IPS-20b (cell line): ENCODE measurements around the gene KCND1.

Experiments
- H3K27ac ChIP-seq: one replicate; pipeline ENCODE4 v1.5.1; 2013; ENCODE audit warnings: low read length
- H3K27me3 ChIP-seq: 2 replicates; pipeline ENCODE4 v1.6.1; 2013; ENCODE audit warnings: mild to moderate bottlenecking, low read length, inconsistent platforms; ENCODE audit not compliant: insufficient read depth
- H3K36me3 ChIP-seq: 2 replicates; pipeline ENCODE4 v1.6.1; 2013; ENCODE audit warnings: low read depth, mild to moderate bottlenecking, inconsistent platforms, low read length, moderate library complexity; ENCODE audit not compliant: insufficient read depth
- H3K4me1 ChIP-seq: 2 replicates; pipeline ENCODE4 v1.6.1; 2013; ENCODE audit warnings: mild to moderate bottlenecking, control low read depth, inconsistent platforms, low read length, moderate library complexity; ENCODE audit not compliant: insufficient read depth
- H3K4me3 ChIP-seq: 2 replicates; pipeline ENCODE4 v1.5.1; 2013; ENCODE audit warnings: mild to moderate bottlenecking, low read length, inconsistent platforms
- H3K9ac ChIP-seq: 2 replicates; pipeline ENCODE4 v1.6.1; 2013; ENCODE audit warnings: low read depth, mild to moderate bottlenecking, inconsistent platforms, low read length, moderate library complexity
- H3K9me3 ChIP-seq: 2 replicates; pipeline ENCODE4 v1.6.1; 2013; ENCODE audit warnings: mild to moderate bottlenecking, low read depth, low read length, inconsistent platforms; ENCODE audit not compliant: insufficient read depth

Gene KCND1

DNA sequence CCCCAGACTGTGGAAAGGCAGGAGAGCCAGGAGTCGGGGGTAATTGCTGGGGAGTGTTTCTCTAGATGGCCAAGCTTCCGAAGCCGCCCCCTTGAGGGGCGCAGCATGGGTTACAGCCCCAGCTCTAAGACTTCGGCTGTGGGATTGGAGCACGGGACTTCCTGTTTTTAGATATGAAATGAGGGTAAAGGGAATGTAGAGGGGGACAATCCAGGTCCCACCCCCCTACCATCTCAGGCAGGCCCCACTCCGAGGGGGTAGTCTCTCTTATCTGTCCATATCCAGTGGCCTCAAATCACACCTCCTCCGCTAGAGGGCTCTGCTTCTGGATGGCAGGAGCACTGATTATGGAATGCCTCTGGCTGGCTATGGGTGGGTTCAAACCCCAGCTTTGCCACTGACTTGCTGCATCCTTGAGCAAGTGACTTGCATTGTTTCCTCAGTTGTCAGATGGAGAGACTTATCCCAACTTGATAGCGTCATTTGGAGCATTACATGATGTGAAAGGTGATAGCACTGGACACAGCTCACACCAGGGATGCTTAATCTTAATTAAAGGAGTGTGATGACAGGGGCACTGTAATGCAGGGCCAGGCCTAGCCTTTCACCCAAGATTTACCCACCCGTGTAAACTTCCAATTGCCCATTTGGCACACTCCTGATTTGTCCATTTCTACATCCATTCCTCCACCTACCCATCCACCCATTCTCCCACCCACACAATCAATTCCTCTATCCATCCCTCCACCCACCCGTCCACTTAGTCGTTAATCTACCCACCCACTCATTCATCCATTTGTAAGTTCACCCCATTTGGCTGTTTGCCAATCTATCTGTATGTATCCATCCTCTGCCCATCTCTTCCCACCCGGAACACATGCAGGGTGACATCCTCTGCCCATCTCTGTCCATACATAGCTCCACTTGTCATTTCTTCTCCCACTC lies 848 bp upstream of the KCND1 start:
- H3K4me1 ChIP-seq: no peaks in the 10 kb centered on the region
- peak overlapping the region; percentile 74 for H3K4me3 ChIP-seq
- H3K27ac ChIP-seq: no peak overlapping the region
- H3K9me3 ChIP-seq: no peaks in the 10 kb centered on the region
- H3K9ac ChIP-seq: peak overlapping the region; percentile 74; the same call in 1 of the 2 replicates
- no peaks in the 10 kb centered on the region for H3K27me3 ChIP-seq
- H3K36me3 ChIP-seq: peaks cover 32% of the 10 kb centered on the region

DNA sequence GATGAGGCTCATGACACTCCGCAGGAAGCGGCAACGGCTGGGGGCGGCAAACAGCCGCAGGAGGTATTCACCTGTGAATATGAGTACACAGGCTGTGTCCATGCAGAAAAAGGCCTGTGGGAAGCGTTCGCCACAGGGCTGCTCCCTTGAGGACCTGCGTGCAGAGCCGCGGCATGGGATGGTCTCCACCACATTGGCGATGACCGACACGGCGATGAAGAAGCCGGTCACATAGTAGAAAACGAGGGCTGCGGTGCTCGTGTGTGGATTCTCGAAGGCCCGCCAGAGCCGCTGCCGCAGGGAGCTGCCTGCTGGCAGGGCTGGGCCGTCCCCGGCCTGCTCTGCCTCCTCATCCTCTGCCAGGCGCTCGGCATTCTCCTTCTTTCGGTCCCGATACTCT lies 2.2 kb downstream of the KCND1 start:
- H3K4me1 ChIP-seq: no peaks in the 10 kb centered on the region
- H3K4me3 ChIP-seq: no peak overlapping the region
- no peak overlapping the region for H3K9ac ChIP-seq
- H3K27me3 ChIP-seq: no peaks in the 10 kb centered on the region
- no peaks in the 10 kb centered on the region for H3K9me3 ChIP-seq
- H3K36me3 ChIP-seq: peaks cover 4% of the 10 kb centered on the region; the same call in 1 of the 2 replicates
- no peak overlapping the region for H3K27ac ChIP-seq

DNA sequence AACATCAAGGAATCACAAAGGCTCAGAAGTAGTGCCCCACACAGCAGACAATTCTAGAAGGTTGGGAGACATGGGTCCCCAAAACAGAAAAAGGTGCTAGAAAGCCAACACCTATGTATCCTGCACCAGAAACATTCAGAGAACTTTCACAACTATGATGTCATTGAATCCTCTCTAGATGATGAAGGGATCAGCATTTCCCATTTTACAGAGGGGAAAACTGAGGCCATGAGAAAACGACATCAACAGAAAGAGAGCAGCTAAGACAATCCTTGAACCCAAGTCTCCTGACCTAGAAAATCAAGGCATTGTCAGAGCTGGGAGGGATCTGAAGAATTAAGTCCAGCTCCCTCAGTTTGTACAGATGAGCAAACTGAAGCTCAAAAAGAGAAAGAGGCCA lies 3.3 kb downstream of the KCND1 start:
- Histone ChIP-seq H3K9me3 (no peaks in the 10 kb centered on the region), H3K4me1 (no peaks in the 10 kb centered on the region), H3K36me3 (no peaks in the 10 kb centered on the region; the same call in 1 of the 2 replicates), H3K27ac (no peak overlapping the region), H3K4me3 (no peak overlapping the region), H3K9ac (no peak overlapping the region), H3K27me3 (no peaks in the 10 kb centered on the region)

DNA sequence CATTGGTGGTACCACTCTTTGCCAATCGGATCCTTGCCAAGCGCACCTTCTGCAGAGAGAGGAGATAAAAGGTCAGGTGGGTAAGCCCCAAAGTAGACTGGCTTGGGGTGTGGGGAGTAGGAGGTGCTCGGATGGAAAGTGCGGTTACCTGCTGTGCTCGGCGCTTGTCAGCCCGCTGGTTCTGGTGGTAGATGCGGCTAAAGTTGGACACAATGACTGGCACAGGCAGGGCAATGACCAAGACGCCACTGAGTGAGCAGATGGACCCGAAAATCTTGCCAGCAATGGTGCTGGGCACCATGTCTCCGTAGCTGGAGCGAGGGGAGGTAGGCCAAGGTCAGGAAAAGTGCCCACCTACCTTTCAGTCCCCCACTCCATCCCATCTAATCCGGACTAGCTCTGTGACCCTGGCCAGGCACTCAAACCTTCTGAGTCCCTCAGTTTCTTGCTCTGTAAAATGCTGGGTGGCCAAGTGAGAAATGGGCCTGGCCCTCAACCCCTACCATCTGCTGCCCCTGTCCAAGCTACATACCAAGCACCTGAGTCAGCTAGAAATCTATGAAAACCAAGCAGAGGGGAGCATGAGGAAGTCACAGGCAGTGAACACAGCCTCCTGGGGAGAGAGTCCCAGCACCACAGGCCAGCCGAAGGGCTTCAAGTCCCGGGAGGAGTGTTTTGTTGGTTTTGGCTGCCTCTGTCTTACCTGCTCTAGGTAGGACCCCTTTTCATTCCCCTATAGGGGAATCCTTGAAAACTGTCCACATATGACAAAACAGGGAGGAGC lies 4.7 kb downstream of the KCND1 start:
- H3K36me3 ChIP-seq: no peaks in the 10 kb centered on the region; the same call in 1 of the 2 replicates
- H3K4me3 ChIP-seq: no peak overlapping the region
- H3K9me3 ChIP-seq: no peaks in the 10 kb centered on the region
- H3K27me3 ChIP-seq: no peaks in the 10 kb centered on the region
- no peaks in the 10 kb centered on the region for H3K4me1 ChIP-seq
- no peak overlapping the region for H3K9ac ChIP-seq
- H3K27ac ChIP-seq: no peak overlapping the region

DNA sequence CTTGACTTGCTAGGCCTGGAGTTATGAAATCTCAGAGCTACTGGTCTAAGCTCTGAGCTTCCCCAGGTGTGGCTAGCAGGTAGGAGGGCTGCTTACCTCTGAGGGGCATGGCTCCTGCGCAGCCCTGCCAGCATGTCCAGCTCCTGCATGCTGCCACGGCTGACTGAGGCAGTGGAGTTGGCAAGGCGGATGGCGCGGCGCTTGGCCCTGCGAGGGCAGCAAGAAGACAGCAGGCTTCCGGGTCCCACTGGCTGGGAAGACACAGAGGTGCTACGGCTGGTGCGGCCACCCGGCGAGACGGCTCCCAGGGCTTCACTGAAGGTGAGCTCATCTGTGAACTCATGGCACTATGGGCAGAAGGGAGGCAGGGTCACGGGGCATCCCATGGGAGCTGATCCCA lies 5.7 kb downstream of the KCND1 start:
- H3K4me3 ChIP-seq: no peak overlapping the region
- no peaks in the 10 kb centered on the region for H3K9me3 ChIP-seq
- H3K27me3 ChIP-seq: no peaks in the 10 kb centered on the region
- H3K9ac ChIP-seq: no peak overlapping the region
- H3K36me3 ChIP-seq: no peaks in the 10 kb centered on the region; the same call in 1 of the 2 replicates
- no peaks in the 10 kb centered on the region for H3K4me1 ChIP-seq
- H3K27ac ChIP-seq: no peak overlapping the region

DNA sequence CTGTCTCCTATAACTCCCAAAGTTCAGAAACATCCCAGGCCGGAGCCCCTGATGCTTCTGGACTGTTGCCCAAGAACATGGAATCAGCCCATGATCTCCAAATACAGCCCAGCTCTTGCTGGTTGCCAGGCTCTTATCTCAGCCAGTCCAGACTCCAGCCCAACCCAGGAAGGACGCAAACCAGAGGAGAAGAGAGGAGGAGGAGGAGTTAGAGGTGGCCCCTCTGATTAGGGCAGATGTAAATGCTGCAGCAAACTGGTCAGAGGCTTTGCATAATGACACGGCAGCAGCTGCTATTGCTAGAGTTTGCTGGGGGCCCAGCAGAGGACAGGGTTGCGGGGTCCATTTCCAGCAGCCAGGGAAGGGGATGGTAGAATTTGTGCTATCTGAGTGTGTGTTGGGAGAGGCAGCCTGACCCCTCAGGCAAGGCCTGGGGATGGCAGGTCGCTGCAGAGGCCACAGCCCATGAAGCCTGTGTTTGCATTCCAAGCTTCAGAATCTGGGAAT lies 10.0 kb downstream of the KCND1 start:
- H3K4me1 ChIP-seq: peaks cover under 1% of the 10 kb centered on the region; the same call in 1 of the 2 replicates
- no peak overlapping the region for H3K9ac ChIP-seq
- H3K36me3 ChIP-seq: no peaks in the 10 kb centered on the region; the same call in 1 of the 2 replicates
- no peak overlapping the region for H3K4me3 ChIP-seq
- H3K27me3 ChIP-seq: no peaks in the 10 kb centered on the region
- no peak overlapping the region for H3K27ac ChIP-seq
- H3K9me3 ChIP-seq: no peaks in the 10 kb centered on the region

DNA sequence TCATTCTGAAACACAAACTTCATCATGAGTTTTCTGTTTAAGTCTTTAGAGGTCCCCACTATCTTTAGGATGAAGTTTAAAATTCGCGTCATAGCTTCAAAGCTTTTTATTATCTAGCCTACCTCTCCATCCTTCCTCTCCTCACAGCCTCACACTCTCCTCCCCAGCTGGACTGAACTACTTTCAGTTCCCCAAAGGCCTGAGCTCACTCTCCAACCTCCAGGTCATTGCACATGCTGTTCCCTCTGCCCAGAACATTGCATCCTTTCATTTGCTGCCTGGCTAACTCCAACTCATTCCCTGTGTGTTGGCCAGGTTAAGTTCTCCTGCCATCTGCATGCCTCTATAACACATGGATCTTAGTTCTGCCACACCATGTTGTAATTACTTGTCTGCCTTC lies 11.4 kb downstream of the KCND1 start:
- Histone ChIP-seq H3K27me3 (no peaks in the 10 kb centered on the region), H3K27ac (no peak overlapping the region), H3K4me1 (peaks cover 7% of the 10 kb centered on the region; the same call in 1 of the 2 replicates), H3K4me3 (no peak overlapping the region), H3K36me3 (peaks cover 5% of the 10 kb centered on the region), H3K9me3 (no peaks in the 10 kb centered on the region), H3K9ac (no peak overlapping the region)

DNA sequence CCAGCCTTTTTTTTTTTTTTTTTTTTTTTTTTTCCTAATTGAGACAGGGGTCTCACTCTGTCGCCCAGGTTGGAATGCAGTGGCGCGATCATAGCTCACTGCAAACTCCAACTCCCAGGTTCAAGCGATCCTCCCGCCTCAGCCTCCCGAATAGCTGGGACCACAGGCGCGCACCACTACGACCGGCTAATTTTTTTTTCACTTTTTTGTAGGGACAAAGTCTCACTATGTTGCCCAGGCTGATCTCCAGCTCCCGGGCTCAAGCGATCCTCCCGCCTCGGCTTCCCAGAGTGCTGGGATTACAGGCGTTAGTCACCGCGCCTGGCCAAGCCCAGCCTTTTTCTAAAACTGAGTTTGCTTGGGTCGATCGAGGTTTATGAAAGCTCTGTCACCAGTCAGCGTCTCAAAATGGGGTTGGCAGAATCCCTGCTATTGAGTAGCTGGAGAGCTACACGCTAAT lies 13.0 kb downstream of the KCND1 start:
- Histone ChIP-seq H3K4me3 (peak overlapping the region; percentile 71), H3K4me1 (peaks cover 7% of the 10 kb centered on the region; the same call in 1 of the 2 replicates)

DNA sequence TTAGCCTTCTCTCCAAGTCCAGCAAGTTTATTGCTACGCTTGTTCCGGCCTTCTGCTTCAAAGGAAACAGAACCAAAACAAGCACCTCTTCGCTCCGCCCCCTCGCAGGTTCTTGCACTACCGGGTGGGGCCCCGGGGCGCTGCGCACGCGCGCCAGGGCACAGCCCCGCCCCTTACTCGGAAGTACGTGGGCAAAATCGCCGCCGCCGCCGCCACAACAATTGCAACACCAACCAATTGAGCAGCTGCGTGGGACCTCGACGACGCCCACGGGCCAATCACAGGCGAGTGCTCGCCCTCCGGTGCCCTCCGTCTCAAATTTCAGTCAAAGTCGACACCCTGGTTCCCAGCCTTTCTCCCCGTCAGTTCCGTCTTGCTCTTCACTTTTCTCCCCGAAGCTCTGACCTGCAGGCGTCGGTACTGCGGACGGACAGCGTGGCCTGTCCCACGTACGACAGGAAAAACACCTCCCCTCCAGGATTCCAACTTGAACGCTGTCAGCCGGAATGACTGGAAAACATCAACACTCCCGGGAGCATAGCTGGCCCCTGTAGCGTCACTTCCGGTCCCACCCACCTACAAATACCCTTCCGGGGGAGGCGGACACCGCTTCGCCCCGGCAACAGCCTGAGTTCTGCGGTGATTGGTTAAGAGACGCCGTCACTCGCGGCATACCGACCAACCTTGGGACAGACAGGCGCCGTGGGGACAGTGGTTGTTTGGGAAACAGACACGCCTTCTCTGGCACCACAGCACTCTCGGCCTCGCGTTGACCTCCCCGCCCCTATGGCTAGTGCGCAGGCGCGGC lies 13.6 kb downstream of the KCND1 start:
- Histone ChIP-seq H3K36me3 (peaks cover 17% of the 10 kb centered on the region), H3K4me3 (peak overlapping the region; percentile 97), H3K27ac (no peak overlapping the region), H3K9ac (peak overlapping the region; percentile 83), H3K27me3 (no peaks in the 10 kb centered on the region), H3K4me1 (peaks cover 7% of the 10 kb centered on the region; the same call in 1 of the 2 replicates), H3K9me3 (no peaks in the 10 kb centered on the region)

More for the DNA sequence above, 13.0 kb downstream of the KCND1 start:
- H3K36me3 ChIP-seq: peaks cover 17% of the 10 kb centered on the region
- H3K27me3 ChIP-seq: no peaks in the 10 kb centered on the region
- H3K9ac ChIP-seq: peak overlapping the region; percentile 74; the same call in 1 of the 2 replicates
- no peak overlapping the region for H3K27ac ChIP-seq
- H3K9me3 ChIP-seq: no peaks in the 10 kb centered on the region

DNA sequence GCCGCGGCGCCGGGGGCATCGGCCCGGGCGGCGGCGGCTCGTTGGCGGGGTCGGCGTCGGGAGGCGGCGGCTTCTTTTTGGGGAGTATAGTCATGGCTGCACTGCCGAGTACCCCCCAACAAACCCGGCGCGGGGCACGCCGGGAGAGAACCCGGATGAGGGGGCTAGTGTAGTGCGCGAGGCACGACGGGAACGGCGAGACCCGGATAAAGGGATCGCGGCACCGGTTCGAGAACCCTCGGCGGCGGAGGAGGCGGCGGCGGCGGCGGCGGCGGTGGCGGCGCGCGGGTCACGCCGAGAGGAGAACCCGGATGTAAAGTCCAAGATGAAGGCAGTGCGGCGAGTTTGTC lies 14.2 kb downstream of the KCND1 start, which contains the start of gene OTUD5:
Gene OTUD5, minus strand, starts transcription at position 131 of the 350 bp plus-strand sequence. Its CDS starts 37 bp downstream, at position 94.
- H3K4me3 ChIP-seq: peak within 1 kb of the TSS; percentile 97
- H3K4me1 ChIP-seq: peaks cover 7% of the 10 kb centered on the region; the same call in 1 of the 2 replicates
- no peak within 1 kb of the TSS for H3K27ac ChIP-seq
- H3K27me3 ChIP-seq: no peaks in the 10 kb centered on the region
- H3K9ac ChIP-seq: peak within 1 kb of the TSS; percentile 85
- no peaks in the 10 kb centered on the region for H3K9me3 ChIP-seq
- H3K36me3 ChIP-seq: peaks cover 17% of the 10 kb centered on the region
